GM12864 (cell line): ENCODE results near the gene WDR7.

Experiments
- DNase-seq: peaks from one replicate; pipeline ENCODE4 v3.0.0-alpha.2; 2011; ENCODE audit warnings: low read depth
- H3K4me3 ChIP-seq: 2 replicates; pipeline ENCODE4 v1.5.1; 2011; ENCODE audit warnings: mild to moderate bottlenecking, low read depth, low read length, control low read depth
- TF ChIP-seq, protein P1 (sequence below): IDR thresholded peaks from 2 replicates; pipeline ENCODE4 v1.5.1; 2011; ENCODE audit warnings: low read depth, mild to moderate bottlenecking, moderate library complexity, low read length, control low read depth, inconsistent platforms; ENCODE audit errors: missing control alignments

The WDR7 gene

DNA sequence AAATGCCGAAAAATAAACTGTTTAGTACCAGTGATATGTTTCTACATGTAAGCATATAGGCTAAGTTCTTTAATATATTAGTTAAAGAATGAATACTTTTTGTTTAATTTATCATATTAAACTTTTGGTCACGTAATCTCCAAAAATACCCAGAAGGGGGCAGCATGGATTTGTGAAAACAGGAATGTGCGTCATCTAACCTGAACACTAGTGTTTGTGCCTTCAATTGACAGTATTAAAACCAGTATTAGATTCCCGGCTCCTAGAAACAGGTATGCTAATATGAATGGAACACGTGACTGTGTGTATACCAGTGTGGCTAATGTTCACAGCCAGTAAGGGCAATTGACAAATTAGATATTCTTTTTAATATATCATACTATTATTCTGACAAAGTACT, 51.8 kb downstream of the WDR7 start:
- no peak overlapping the region for H3K4me3 ChIP-seq
- TF ChIP-seq, protein P1, sequence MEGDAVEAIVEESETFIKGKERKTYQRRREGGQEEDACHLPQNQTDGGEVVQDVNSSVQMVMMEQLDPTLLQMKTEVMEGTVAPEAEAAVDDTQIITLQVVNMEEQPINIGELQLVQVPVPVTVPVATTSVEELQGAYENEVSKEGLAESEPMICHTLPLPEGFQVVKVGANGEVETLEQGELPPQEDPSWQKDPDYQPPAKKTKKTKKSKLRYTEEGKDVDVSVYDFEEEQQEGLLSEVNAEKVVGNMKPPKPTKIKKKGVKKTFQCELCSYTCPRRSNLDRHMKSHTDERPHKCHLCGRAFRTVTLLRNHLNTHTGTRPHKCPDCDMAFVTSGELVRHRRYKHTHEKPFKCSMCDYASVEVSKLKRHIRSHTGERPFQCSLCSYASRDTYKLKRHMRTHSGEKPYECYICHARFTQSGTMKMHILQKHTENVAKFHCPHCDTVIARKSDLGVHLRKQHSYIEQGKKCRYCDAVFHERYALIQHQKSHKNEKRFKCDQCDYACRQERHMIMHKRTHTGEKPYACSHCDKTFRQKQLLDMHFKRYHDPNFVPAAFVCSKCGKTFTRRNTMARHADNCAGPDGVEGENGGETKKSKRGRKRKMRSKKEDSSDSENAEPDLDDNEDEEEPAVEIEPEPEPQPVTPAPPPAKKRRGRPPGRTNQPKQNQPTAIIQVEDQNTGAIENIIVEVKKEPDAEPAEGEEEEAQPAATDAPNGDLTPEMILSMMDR: peak; percentile 31
- no peak for DNase-seq

DNA sequence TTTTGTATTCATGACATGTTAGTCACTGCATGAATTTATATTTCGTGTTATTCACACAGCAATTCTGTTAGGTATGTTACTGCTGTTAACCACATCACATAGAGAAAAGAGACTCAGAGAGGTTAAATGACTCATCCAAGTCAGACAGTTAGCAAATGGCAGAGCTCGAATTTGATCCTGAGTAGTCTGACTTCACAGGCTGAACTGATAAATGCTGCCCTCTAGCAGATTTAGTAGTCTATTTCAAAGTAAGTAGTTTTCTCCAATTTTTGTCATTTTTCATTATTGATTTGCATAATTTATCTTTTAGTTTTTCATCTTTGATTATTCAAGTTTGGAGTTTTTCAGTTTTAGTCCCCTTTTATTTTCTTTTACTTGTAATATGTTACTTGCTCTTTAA, 58.3 kb downstream of the WDR7 start:
- no peak overlapping the region for H3K4me3 ChIP-seq
- DNase-seq: peak; percentile 43
- TF ChIP-seq, protein P1: no peak

DNA sequence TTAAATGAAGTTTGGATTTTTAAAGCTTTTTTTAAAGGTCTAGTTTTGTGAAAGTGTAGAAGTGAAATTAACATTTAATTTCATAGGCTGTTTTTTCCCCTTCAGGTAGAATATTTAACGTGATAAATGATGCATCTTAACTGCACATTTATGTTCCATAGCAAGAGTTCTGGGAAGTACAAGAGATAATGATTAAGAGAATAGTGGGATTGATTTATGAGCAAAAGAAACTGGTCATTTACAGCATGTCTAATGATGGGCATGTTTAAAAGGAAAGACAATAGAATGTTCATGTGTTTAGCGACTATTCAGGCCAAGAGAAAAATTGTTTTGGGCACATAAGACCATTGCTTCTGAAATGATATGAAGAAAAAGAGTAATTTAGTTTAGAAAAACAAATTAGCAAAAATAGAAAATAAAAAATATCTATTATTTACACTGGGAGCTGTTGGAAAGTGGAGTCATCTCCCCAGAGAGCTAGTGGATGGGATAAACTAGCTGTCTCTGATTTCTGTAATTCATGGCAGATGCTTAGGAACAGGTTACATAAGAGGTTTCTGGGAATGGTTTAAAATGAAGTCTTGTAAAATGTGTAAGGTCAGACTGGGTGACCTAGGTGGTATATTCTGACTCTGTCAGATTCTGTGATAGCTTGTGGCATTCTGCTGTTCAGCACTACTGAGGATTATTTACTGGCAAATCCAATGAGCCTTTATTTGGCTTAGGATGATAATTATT, 60.7 kb downstream of the WDR7 start:
- no peak overlapping the region for H3K4me3 ChIP-seq
- no peak for DNase-seq
- TF ChIP-seq, protein P1: no peak

DNA sequence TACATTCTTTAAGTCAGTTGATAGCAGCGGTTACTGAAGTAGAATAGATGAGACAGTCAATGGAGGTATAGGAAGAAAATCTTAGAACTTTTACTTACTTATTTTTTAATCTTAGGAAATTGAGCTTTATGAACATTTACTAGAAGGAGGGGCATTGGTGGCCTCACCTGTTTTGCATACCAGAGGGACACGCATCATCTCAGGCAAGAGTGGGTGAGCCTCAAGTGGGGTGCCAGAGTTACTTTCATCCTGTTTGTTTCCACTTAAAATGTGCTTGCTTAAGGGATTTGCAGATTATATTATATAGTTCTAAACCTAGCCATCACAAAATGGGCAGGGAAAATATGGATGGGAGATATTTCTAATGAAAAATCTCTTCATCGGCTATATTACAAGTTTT, 61.6 kb downstream of the WDR7 start:
- no peak for DNase-seq
- TF ChIP-seq, protein P1: no peak
- no peak overlapping the region for H3K4me3 ChIP-seq

DNA sequence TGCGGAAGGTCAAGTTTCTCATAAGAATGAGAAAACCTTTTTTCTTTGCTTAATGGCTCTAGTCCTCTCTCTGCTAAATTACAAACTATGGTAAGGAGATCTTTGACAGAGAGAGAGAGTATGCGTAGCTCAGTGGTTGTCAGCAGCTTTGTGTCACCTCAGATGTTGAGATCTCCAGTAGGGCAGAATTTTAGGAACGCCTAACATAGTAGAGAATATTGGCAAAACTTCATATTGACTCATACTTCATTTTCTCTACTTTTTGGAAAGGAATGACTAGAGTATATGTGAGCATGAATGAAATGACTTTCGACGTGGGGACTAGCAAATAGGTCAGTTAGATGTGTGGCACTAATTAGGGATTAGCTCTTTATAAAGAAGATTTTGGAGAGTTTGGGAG, 64.0 kb downstream of the WDR7 start:
- TF ChIP-seq, protein P1: no peak
- DNase-seq: no peak
- no peak overlapping the region for H3K4me3 ChIP-seq

DNA sequence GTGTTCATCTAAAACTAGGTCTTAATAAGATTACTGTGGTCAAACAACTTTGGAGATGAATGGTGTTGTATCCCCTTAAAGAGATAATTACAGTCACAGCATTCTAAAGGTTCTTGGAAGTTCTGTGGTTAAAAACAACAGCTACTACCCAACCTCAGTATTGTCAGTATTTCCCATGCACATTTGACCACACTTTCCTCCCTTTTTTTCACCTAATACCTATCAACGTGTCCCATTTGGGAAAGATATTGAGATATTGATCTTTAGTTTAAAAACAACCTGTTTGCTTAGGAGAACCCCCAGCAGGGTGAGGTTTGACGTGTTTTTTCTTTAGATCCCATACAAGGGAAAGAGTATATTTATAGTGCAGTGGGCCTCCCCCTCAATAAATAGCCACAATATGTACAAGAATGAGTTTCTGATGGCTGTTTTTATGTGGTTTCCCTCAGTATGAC, 65.6 kb downstream of the WDR7 start:
- TF ChIP-seq, protein P1: no peak
- DNase-seq: no peak
- no peak overlapping the region for H3K4me3 ChIP-seq

DNA sequence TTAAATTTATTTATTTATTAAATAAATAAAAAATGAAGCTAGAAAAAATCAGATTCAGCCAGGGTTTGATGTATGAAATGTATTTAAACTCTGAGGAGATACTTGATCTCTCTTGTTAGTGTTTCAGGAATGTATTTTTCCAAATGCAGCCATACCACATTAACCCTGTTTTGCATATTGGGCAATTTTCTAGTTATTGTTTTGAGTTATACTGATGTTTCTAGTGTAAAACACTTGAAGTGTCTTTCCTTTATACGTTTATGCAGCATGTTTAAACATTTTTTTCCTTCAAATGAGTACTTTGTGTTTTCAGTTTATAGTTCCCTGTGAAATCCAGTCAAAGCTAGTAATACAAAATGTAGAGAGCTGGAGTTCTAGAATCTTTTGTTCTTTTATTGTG, 69.9 kb downstream of the WDR7 start:
- H3K4me3 ChIP-seq: no peak overlapping the region
- TF ChIP-seq, protein P1: no peak
- no peak for DNase-seq
